Kidney (tissue), 14 donors: Measurements from ENCODE around the gene NPAS3. TPM values are rescaled to one million over a fixed set of nuclear protein-coding genes. Genes with fewer than 3 reads are reported as not detected.

Experiments
- DNase-seq, 5 donors: peaks; one replicate each; pipeline ENCODE4 v3.0.0-alpha.2; 2013 to 2020
- FAIRE-seq: peaks from 2 replicates; lab custom pipeline; 2012; peaks lifted over from hg19 to GRCh38; lab: Jason Lieb, UNC
- H3K27ac ChIP-seq, 2 donors: one replicate each; pipeline ENCODE4 v1.7.0; 2013; ENCODE audit warnings: low read depth in 2 of 2, low read length in 2 of 2, inconsistent platforms in 1 of 2
- H3K27me3 ChIP-seq: one replicate; pipeline ENCODE4 v1.7.1; 2013; ENCODE audit warnings: low read length, inconsistent platforms; ENCODE audit not compliant: control insufficient read depth, insufficient read depth
- H3K36me3 ChIP-seq, 3 donors: one replicate each; pipeline versions ENCODE4 v1.7.0 to v1.7.1; 2013; ENCODE audit warnings: low read length in 3 of 3, control low read depth in 1 of 3, inconsistent platforms in 1 of 3; ENCODE audit not compliant: insufficient read depth in 3 of 3, control insufficient read depth in 2 of 3
- H3K4me1 ChIP-seq, 3 donors: one replicate each; pipeline versions ENCODE4 v1.7.0 to v1.7.1; 2013; ENCODE audit warnings: low read length in 3 of 3, inconsistent platforms in 1 of 3, low read depth in 1 of 3; ENCODE audit not compliant: control insufficient read depth in 2 of 3, insufficient read depth in 2 of 3
- H3K4me3 ChIP-seq, 3 donors: one replicate each; pipeline versions ENCODE4 v1.7.0 to v1.8.1; 2013; ENCODE audit warnings: low read length in 3 of 3, control low read depth in 1 of 3, inconsistent platforms in 1 of 3
- H3K9ac ChIP-seq, 3 donors: one replicate each; pipeline versions ENCODE4 v1.7.0 to v1.7.1; 2013; ENCODE audit warnings: low read length in 3 of 3, control low read depth in 1 of 3, inconsistent platforms in 1 of 3
- H3K9me3 ChIP-seq, 3 donors: one replicate each; pipeline versions ENCODE4 v1.7.0 to v1.7.1; 2013; ENCODE audit warnings: low read length in 3 of 3, control low read depth in 1 of 3, inconsistent platforms in 1 of 3; ENCODE audit not compliant: control insufficient read depth in 2 of 3, insufficient read depth in 1 of 3
- intact Hi-C: fragments of 100-400 bp; cut with DNase I; formaldehyde crosslinking; loops from one replicate; pipeline ENCODE4 v1.11.1; 2022
- polyA plus RNA-seq: library from polyadenylated mRNA; stranded (reverse); fragments of 350-450 nt; fragmentation: Illumina TruSeq; extraction: RNeasy Lipid Tissue Mini Kit (QIAGEN cat#74804); gene quantifications from one replicate; pipeline ENCODE4 v1.2.3, GENCODE V29; 2014; ENCODE audit warnings: low read depth, low replicate concordance; ENCODE audit not compliant: insufficient read depth
- total RNA-seq: library from RNA; stranded (reverse); fragmentation: NEBNext Ultra II Directional; extraction: Animal tissue kit (Norgen Biotek cat#: 25700); gene quantifications from one replicate; pipeline ENCODE4 v1.2.1, GENCODE V29; 2021
- TF ChIP-seq, protein P1 (sequence below): IDR thresholded peaks from 3 replicates; pipeline ENCODE4 v1.5.1; 2012; ENCODE audit warnings: mild to moderate bottlenecking, moderate library complexity, borderline replicate concordance; ENCODE audit not compliant: insufficient read depth; ENCODE audit errors: extremely low read depth
- donor health status: control.
- donor health status: control.
- donor health status: control.
- donor health status: control.
- donor health status: control.
- donor health status: DM: yes; HTN: yes; CAD: no.
- donor health status: Normal renal cell carcinoma (clear cell type).

NPAS3 gene
- total and polyA plus RNA-seq, 2 donors from 2014 or later: 0.82 to 5.0 TPM

GRCh38 chr14:32932914-32933628 lies 5.6 kb upstream of the NPAS3 start:
- intact Hi-C loops: no loop called here
- Histone ChIP-seq H3K27ac (no peak overlapping the region), H3K9ac (no peak overlapping the region), H3K4me1 (peaks cover 0 to 16% (median 0%) of the 10 kb centered on the region in 3 donors), H3K27me3 (peaks cover 36% of the 10 kb centered on the region), H3K9me3 (no peaks in the 10 kb centered on the region), H3K4me3 (peak overlapping the region; percentile 39 to 64 (median 51)), H3K36me3 (no peaks in the 10 kb centered on the region)
- FAIRE-seq: no peak
- TF ChIP-seq, protein P1, sequence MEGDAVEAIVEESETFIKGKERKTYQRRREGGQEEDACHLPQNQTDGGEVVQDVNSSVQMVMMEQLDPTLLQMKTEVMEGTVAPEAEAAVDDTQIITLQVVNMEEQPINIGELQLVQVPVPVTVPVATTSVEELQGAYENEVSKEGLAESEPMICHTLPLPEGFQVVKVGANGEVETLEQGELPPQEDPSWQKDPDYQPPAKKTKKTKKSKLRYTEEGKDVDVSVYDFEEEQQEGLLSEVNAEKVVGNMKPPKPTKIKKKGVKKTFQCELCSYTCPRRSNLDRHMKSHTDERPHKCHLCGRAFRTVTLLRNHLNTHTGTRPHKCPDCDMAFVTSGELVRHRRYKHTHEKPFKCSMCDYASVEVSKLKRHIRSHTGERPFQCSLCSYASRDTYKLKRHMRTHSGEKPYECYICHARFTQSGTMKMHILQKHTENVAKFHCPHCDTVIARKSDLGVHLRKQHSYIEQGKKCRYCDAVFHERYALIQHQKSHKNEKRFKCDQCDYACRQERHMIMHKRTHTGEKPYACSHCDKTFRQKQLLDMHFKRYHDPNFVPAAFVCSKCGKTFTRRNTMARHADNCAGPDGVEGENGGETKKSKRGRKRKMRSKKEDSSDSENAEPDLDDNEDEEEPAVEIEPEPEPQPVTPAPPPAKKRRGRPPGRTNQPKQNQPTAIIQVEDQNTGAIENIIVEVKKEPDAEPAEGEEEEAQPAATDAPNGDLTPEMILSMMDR: no peak
- DNase-seq: peak; percentile 42 to 75 (median 53)

- DNase-seq (peak in 4 of 5 donors; percentile 44 to 77 (median 64)), FAIRE-seq (no peak)
- Histone ChIP-seq H3K9ac (peak overlapping the region in 1 of 3 donors; percentile 17), H3K9me3 (no peaks in the 10 kb centered on the region), H3K27ac (no peak overlapping the region), H3K36me3 (no peaks in the 10 kb centered on the region), H3K4me3 (peak overlapping the region; percentile 39 to 64 (median 51)), H3K27me3 (peaks cover 36% of the 10 kb centered on the region), H3K4me1 (peaks cover 0 to 17% (median 0%) of the 10 kb centered on the region in 3 donors)
- intact Hi-C loops: no loop called here
- TF ChIP-seq, protein P1: no peak
These were observed 5.0 kb upstream of the NPAS3 start for GRCh38 chr14:32933629-32934072.

DNA sequence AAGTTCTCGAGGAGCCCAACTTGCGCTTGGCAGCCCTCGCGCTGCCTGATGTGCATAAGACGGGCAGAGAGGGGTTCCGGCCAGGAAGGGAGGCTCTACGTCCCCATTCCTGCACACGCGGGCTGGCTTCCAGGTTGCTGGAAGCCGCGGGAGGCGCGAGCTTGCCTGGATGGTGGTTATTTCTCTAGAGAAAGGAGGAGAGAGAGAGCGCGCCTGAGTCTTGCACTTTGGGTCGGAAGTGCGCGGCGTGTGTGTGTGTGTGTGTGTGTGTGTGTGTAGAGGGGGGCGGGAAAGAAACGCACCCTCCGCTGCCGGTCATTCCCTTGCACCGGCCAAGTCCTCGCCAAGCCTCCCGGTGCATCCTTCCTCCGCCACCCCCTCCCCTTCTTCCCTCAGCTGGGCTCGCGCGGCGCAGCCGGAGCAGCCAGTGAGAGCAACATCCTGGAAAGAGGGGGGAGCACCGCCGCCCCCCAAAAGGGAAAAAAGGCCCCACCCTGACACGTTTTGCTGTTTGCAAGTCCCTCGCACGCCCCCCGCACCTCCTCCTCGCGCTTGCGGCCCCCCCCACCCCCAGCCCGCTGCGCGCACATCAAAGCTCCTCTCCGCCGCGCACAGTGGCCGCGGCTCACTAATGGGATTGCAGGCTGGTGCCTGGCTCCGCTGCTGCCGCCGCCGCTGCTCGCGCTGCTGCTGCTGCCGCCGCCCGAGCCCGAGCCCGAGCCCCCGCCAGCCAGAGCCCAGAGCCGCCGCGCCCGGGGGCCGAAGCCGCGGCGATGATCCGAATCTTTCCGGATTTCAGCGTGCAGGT lies 4.4 kb upstream of the NPAS3 start:
- intact Hi-C loops: no loop called here
- no peaks in the 10 kb centered on the region for H3K36me3 ChIP-seq
- peak overlapping the region; percentile 39 to 64 (median 51) for H3K4me3 ChIP-seq
- TF ChIP-seq, protein P1: no peak
- peak; percentile 66 to 86 (median 70) for DNase-seq
- H3K27ac ChIP-seq: no peak overlapping the region
- H3K4me1 ChIP-seq: peaks cover 0 to 17% (median 0%) of the 10 kb centered on the region in 3 donors
- FAIRE-seq: no peak
- H3K9ac ChIP-seq: no peak overlapping the region
- H3K9me3 ChIP-seq: no peaks in the 10 kb centered on the region
- peaks cover 36% of the 10 kb centered on the region for H3K27me3 ChIP-seq
